AG09319 (cell line): ENCODE data around the gene HSPB8.

Source experiments
- DNase-seq: peaks from one replicate; pipeline ENCODE4 v3.0.0-alpha.2; 2010; ENCODE audit warnings: low read depth; ENCODE audit errors: extremely low read depth
- TF ChIP-seq, protein P1 (sequence below): IDR thresholded peaks from 2 replicates; pipeline ENCODE4 v1.5.1; 2011; ENCODE audit warnings: low read depth, mild to moderate bottlenecking, inconsistent platforms, low read length, moderate library complexity

The HSPB8 gene

DNA sequence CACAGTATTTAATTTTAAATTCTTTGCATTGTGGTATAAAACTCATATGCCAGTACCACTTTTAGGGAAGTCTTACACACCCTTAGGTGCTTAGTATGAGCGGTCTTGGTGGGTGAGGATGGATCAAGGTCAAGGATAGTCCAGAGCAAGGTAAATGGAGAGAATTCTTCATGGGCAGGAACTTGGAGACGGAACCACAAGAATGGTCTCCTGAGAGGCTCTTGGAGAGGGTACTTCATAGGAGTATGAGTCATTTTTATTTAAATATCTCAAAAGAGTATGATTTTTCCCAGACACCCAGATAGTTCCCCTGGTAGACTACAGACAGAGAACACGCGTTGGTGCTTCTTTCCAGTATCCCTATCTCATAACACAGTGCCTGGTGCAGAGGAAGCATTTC is 21.9 kb downstream of the HSPB8 start:
- DNase-seq: no peak
- TF ChIP-seq, protein P1, sequence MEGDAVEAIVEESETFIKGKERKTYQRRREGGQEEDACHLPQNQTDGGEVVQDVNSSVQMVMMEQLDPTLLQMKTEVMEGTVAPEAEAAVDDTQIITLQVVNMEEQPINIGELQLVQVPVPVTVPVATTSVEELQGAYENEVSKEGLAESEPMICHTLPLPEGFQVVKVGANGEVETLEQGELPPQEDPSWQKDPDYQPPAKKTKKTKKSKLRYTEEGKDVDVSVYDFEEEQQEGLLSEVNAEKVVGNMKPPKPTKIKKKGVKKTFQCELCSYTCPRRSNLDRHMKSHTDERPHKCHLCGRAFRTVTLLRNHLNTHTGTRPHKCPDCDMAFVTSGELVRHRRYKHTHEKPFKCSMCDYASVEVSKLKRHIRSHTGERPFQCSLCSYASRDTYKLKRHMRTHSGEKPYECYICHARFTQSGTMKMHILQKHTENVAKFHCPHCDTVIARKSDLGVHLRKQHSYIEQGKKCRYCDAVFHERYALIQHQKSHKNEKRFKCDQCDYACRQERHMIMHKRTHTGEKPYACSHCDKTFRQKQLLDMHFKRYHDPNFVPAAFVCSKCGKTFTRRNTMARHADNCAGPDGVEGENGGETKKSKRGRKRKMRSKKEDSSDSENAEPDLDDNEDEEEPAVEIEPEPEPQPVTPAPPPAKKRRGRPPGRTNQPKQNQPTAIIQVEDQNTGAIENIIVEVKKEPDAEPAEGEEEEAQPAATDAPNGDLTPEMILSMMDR: no peak

DNA sequence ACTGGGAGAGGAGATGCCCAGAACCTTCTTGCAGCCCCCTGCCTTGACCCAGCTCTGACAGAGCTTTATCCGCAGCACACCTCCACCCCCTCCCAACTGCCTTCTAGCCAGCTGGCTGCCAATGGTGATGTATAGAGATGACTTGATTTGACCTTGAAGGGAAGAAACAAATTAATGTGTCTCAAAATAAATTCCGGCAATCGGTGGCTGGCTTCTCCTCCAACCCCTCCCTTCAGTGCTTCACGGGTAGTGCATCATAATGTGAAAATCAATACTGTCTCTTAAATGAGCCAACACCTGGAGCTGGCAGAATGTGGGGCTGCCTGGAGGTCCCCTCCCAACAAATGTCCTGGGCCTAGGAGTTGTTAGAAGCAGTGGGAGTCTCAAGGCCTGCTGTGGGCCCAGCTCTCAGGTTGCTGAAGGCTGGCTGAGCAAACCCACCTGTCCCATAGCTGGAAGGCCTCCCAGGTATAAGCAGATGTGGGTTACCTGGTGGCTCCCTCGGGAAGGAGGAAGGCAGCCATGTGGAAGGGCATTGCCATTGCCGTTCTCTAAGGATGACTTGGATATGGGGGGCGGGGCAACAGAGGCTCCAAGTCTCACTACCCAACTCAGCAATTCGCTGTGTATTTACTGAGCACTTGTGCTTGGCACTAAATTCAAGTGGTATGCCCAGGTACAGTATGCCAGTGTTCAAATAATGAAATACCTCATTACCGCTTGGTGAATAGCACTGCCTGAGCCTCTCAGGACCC is 23.2 kb downstream of the HSPB8 start:
- TF ChIP-seq, protein P1: no peak
- DNase-seq: no peak

DNA sequence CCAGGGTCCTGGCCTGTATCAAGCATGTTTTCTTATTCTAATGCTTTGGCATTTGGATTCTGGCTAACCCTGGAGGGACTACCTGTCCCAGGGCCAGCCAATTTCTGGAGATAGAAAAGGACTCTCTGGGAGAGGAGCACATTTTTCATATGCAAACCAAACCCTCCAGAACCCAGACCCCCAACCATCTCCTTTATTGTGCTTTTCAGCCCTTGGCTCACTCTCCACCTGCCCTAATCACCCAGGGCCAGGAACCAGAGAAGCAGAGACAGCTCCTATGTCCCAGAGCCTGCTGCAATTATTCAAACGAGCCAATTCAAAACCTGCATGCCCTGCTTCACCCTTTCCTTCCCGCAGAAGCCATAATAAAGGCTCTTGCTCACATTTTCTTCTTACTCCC is 23.8 kb downstream of the HSPB8 start:
- no peak for DNase-seq
- TF ChIP-seq, protein P1: no peak

DNA sequence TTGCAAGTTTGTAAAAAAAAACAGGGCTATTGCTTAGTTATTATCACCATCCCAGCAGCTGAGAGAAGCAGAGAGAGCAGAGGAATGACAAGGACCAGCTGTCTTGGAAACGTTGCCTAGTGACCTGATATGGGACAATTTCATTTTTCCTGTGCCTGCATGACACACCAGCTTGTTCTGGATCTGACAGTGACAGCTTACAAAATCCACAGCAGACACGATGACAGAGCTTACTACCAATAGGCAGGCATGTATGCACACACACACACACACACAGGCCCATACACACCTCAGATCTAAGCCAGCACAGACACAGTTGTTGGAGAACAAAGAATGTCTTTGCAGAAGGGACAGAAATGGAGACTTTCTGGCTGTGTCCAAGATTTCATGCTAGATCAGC is 25.4 kb downstream of the HSPB8 start:
- TF ChIP-seq, protein P1: no peak
- no peak for DNase-seq

DNA sequence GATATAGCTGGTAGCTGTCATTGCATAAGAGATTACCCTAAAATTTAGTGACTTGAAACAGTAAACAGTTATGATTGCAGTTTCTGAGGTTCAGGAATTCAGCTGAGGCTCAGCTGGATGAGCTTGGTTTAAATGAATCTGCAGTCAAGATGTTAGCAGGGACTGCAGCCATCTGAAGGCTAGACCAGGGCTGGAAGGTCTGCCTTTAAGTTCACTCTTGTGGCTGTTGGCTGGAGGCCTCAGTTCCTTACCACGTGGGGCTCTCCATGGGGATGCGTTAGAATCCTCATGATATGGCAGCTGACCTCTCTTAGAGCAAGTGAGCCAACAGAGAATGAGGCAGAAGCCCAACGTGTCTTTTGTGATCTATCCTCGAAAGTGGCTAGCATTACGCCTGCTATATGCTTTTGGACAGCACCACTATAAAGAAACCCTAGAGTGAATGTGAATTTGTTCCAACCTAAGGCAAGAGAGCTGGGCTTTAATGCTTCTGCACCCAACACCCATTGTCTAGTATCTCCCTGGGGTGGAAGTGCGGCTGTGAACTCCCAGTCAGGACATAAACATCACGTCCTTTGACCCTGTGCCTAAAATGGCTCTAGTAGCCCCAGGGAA is 26.0 kb downstream of the HSPB8 start:
- TF ChIP-seq, protein P1: no peak
- no peak for DNase-seq

DNA sequence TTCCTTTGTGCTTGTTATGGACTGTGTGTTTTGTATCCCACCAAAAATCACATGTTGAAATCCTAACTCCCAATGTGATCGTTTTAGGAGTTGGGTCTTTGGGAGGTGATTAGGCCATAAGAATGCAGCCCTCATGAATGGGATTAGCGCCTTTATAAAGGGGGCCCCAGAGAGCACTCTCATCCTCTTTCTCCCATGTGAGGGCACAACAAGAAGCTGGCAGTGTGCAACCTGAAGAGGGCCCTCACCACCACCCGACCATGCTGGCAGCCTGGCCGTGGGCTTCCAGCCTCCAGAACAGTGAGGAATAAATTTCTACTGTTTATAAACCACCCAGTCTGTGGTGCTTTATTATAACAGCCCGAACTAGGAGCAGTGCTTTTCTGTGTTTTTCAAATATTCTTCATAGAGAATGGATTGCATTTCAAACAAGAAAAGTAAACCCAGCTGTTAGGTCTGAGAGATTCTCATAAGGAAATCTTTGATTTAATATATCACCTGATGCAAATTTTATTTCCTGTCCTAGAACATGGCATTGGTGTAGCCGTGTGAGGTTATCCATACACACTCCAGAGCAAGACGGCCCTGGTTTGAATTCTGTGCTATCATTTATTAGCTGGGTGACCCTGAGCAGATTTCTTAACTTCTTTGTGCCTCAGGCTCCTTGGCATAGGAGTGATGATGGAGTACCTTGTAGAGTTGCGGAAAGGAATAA is 27.8 kb downstream of the HSPB8 start:
- TF ChIP-seq, protein P1: no peak
- DNase-seq: no peak

DNA sequence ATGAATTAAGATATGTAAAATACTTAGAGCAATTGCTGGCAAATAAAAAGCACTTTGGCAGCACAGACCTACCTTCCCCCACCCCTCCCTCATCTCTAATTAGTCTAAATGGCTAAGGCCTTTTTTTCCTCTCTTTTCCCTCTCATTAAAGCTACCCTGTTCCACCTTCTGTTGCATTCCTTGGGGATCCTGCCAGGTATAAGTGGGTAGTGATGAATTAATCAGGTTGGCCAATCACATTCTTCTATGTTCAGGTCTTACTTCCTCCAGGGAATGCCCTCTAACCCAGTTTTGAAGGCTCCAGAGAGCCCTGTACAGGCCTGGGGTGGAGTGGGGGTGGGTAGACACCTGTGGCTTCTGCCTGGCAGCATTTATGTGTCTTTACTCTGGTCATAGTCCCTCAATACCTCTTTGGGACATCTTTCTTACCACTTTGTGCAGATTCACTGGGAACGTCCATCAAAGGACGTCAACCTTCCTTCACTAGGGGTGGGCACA is 28.4 kb downstream of the HSPB8 start:
- DNase-seq: no peak
- TF ChIP-seq, protein P1: no peak
